Measurements from ENCODE around the gene DGKB. TPM values are rescaled to one million over a fixed set of nuclear protein-coding genes. Genes with fewer than 3 reads are reported as not detected.

Gene DGKB
- polyA plus RNA-seq, 1 donor (not counting 4 experiments of a cell fraction or from before 2014, with no cell fraction given) = 0.01 TPM

- DNase-seq (ENCODE audit: low read depth, low spot score) (no peak), FAIRE-seq (no peak)
- Histone ChIP-seq H3K9me3 (ENCODE audit: control insufficient read depth, low read depth, low read length) (no peaks in the 10 kb centered on the region), H3K9ac (ENCODE audit: control insufficient read depth, extremely low read depth, insufficient read depth, low read length) (no peak overlapping the region), H3K9me1 (ENCODE audit: control insufficient read depth, extremely low read depth, insufficient read depth, low read length) (no peaks in the 10 kb centered on the region), H3K4me2 (ENCODE audit: control insufficient read depth, extremely low read depth, insufficient read depth, low read depth, low read length) (no peak overlapping the region), H3K4me1 (ENCODE audit: control insufficient read depth, extremely low read depth, insufficient read depth, low read length) (no peaks in the 10 kb centered on the region), H3K27me3 (ENCODE audit: control insufficient read depth, extremely low read depth, insufficient read depth, low read length) (no peaks in the 10 kb centered on the region), H2AFZ (ENCODE audit: control insufficient read depth, low read length) (no peak overlapping the region), H3K36me3 (ENCODE audit: control insufficient read depth in 2 of 2, extremely low read depth in 1 of 2, insufficient read depth in 2 of 2, low read length in 2 of 2) (no peaks in the 10 kb centered on the region), H3K79me2 (ENCODE audit: control insufficient read depth, insufficient read depth, low read length) (no peaks in the 10 kb centered on the region), H3K4me3 (ENCODE audit: control insufficient read depth in 2 of 3, extremely low read depth in 1 of 3, insufficient read depth in 2 of 3, low read depth in 1 of 3, low read length in 3 of 3) (no peak overlapping the region), H4K20me1 (ENCODE audit: control insufficient read depth, extremely low read depth, insufficient read depth, low read length) (no peaks in the 10 kb centered on the region), H3K27ac (ENCODE audit: control insufficient read depth, insufficient read depth, low read length) (no peak overlapping the region)
- dilution Hi-C loops (cut with MboI; ENCODE audit: extremely low pct_ligation_motif_present, low sequenced_read_pairs) = no loop called here
- TF ChIP-seq EZH2 (IDR thresholded peaks at IDR 0.05; ENCODE audit: low read length) (no peak), CTCF (optimal IDR thresholded peaks at IDR 0.05 in 1 of 3, IDR thresholded peaks at IDR 0.05 in 1 of 3, conservative IDR thresholded peaks at IDR 0.05 in 1 of 3; ENCODE audit: extremely low read depth in 1 of 3, insufficient read depth in 2 of 3, low read length in 3 of 3) (no peak)
These were observed 32.2 kb downstream of the DGKB start for GRCh38 chr7:14870394-14870793.

GRCh38 chr7:14868937-14869336 is 33.6 kb downstream of the DGKB start:
- no peaks in the 10 kb centered on the region for H4K20me1 ChIP-seq (ENCODE audit: control insufficient read depth, extremely low read depth, insufficient read depth, low read length)
- H3K4me1 ChIP-seq (ENCODE audit: control insufficient read depth, extremely low read depth, insufficient read depth, low read length) = no peaks in the 10 kb centered on the region
- no peak overlapping the region for H3K4me3 ChIP-seq (ENCODE audit: control insufficient read depth in 2 of 3, extremely low read depth in 1 of 3, insufficient read depth in 2 of 3, low read depth in 1 of 3, low read length in 3 of 3)
- no peak overlapping the region for H3K9ac ChIP-seq (ENCODE audit: control insufficient read depth, extremely low read depth, insufficient read depth, low read length)
- dilution Hi-C loops (cut with MboI; ENCODE audit: extremely low pct_ligation_motif_present, low sequenced_read_pairs) = no loop called here
- H3K27ac ChIP-seq (ENCODE audit: control insufficient read depth, insufficient read depth, low read length) = no peak overlapping the region
- no peak for TF ChIP-seq EZH2 (IDR thresholded peaks at IDR 0.05; ENCODE audit: low read length)
- H2AFZ ChIP-seq (ENCODE audit: control insufficient read depth, low read length) = no peak overlapping the region
- H3K27me3 ChIP-seq (ENCODE audit: control insufficient read depth, extremely low read depth, insufficient read depth, low read length) = no peaks in the 10 kb centered on the region
- no peaks in the 10 kb centered on the region for H3K79me2 ChIP-seq (ENCODE audit: control insufficient read depth, insufficient read depth, low read length)
- H3K9me3 ChIP-seq (ENCODE audit: control insufficient read depth, low read depth, low read length) = no peaks in the 10 kb centered on the region
- H3K36me3 ChIP-seq (ENCODE audit: control insufficient read depth in 2 of 2, extremely low read depth in 1 of 2, insufficient read depth in 2 of 2, low read length in 2 of 2) = no peaks in the 10 kb centered on the region
- no peak for DNase-seq (ENCODE audit: low read depth, low spot score)
- no peaks in the 10 kb centered on the region for H3K9me1 ChIP-seq (ENCODE audit: control insufficient read depth, extremely low read depth, insufficient read depth, low read length)
- FAIRE-seq = no peak
- no peak overlapping the region for H3K4me2 ChIP-seq (ENCODE audit: control insufficient read depth, extremely low read depth, insufficient read depth, low read depth, low read length)

- dilution Hi-C loops (cut with MboI; ENCODE audit: extremely low pct_ligation_motif_present, low sequenced_read_pairs) = no loop called here
- no peak overlapping the region for H2AFZ ChIP-seq (ENCODE audit: control insufficient read depth, low read length)
- H3K9me3 ChIP-seq (ENCODE audit: control insufficient read depth, low read depth, low read length) = no peaks in the 10 kb centered on the region
These were observed 41.1 kb downstream of the DGKB start for GRCh38 chr7:14861456-14861855.

More at GRCh38 chr7:14861456-14861855, 41.1 kb downstream of the DGKB start:
- no peak overlapping the region for H3K27ac ChIP-seq (ENCODE audit: control insufficient read depth, insufficient read depth, low read length)
- no peak for FAIRE-seq
- no peak overlapping the region for H3K4me2 ChIP-seq (ENCODE audit: control insufficient read depth, extremely low read depth, insufficient read depth, low read depth, low read length)
- H4K20me1 ChIP-seq (ENCODE audit: control insufficient read depth, extremely low read depth, insufficient read depth, low read length) = no peaks in the 10 kb centered on the region
- no peak overlapping the region for H3K4me3 ChIP-seq (ENCODE audit: control insufficient read depth in 2 of 3, extremely low read depth in 1 of 3, insufficient read depth in 2 of 3, low read depth in 1 of 3, low read length in 3 of 3)
- TF ChIP-seq CTCF (optimal IDR thresholded peaks at IDR 0.05 in 1 of 3, IDR thresholded peaks at IDR 0.05 in 1 of 3, conservative IDR thresholded peaks at IDR 0.05 in 1 of 3; ENCODE audit: extremely low read depth in 1 of 3, insufficient read depth in 2 of 3, low read length in 3 of 3) (no peak), EZH2 (IDR thresholded peaks at IDR 0.05; ENCODE audit: low read length) (no peak)
- no peaks in the 10 kb centered on the region for H3K4me1 ChIP-seq (ENCODE audit: control insufficient read depth, extremely low read depth, insufficient read depth, low read length)
- no peaks in the 10 kb centered on the region for H3K27me3 ChIP-seq (ENCODE audit: control insufficient read depth, extremely low read depth, insufficient read depth, low read length)
- DNase-seq (ENCODE audit: low read depth, low spot score) = no peak
- no peaks in the 10 kb centered on the region for H3K79me2 ChIP-seq (ENCODE audit: control insufficient read depth, insufficient read depth, low read length)
- no peaks in the 10 kb centered on the region for H3K36me3 ChIP-seq (ENCODE audit: control insufficient read depth in 2 of 2, extremely low read depth in 1 of 2, insufficient read depth in 2 of 2, low read length in 2 of 2)
- H3K9me1 ChIP-seq (ENCODE audit: control insufficient read depth, extremely low read depth, insufficient read depth, low read length) = no peaks in the 10 kb centered on the region
- H3K9ac ChIP-seq (ENCODE audit: control insufficient read depth, extremely low read depth, insufficient read depth, low read length) = no peak overlapping the region

All from keratinocyte (primary cell).